Loucy (cell line): ENCODE measurements around the gene LAMC1.
A peak's percentile ranks its signal among the peaks of the same experiment; 100 is the strongest.

Source experiments
- H2AFZ ChIP-seq: fragments of 200-600 bp; sonication (generic); 2 replicates; pipeline ENCODE4 v1.6.0; 2016; ENCODE audit warnings: antibody characterized with exemption, mild to moderate bottlenecking, low read length, moderate library complexity
- H3F3A ChIP-seq: fragments of 200-600 bp; 2 replicates; pipeline ENCODE4 v1.6.0; 2016; ENCODE audit warnings: antibody characterized with exemption, low read depth, mild to moderate bottlenecking
- H3K27me3 ChIP-seq: fragments of 200-600 bp; sonication (generic); 2 replicates; pipeline ENCODE4 v1.6.1; 2014; ENCODE audit warnings: low read length, mild to moderate bottlenecking; ENCODE audit not compliant: insufficient read depth, poor library complexity, severe bottlenecking
- H3K36me3 ChIP-seq: fragments of 200-600 bp; sonication (generic); 2 replicates; pipeline ENCODE4 v1.6.1; 2016; ENCODE audit warnings: low read length; ENCODE audit not compliant: insufficient read depth
- H3K4me1 ChIP-seq: fragments of 200-600 bp; sonication (generic); 2 replicates; pipeline ENCODE4 v1.5.1; 2014; ENCODE audit warnings: low read length, mild to moderate bottlenecking; ENCODE audit not compliant: insufficient read depth, poor library complexity, severe bottlenecking
- H3K4me2 ChIP-seq: fragments of 200-600 bp; sonication (generic); 2 replicates; pipeline ENCODE4 v1.6.0; 2014; ENCODE audit warnings: antibody characterized with exemption, low read length, low read depth, mild to moderate bottlenecking; ENCODE audit not compliant: poor library complexity, severe bottlenecking
- H3K4me3 ChIP-seq: fragments of 200-600 bp; sonication (generic); 2 replicates; pipeline ENCODE4 v1.5.1; 2014; ENCODE audit warnings: low read length, mild to moderate bottlenecking, mixed read lengths; ENCODE audit not compliant: poor library complexity, severe bottlenecking
- H3K79me2 ChIP-seq: fragments of 200-600 bp; sonication (generic); 2 replicates; pipeline ENCODE4 v1.6.1; 2014; ENCODE audit warnings: low read length; ENCODE audit not compliant: insufficient read depth
- H3K9ac ChIP-seq: fragments of 200-600 bp; sonication (generic); 2 replicates; pipeline ENCODE4 v1.6.0; 2014; ENCODE audit warnings: mild to moderate bottlenecking, low read depth, low read length, moderate library complexity; ENCODE audit not compliant: poor library complexity, severe bottlenecking
- H3K9me2 ChIP-seq: fragments of 200-600 bp; sonication (generic); replicated peaks from 2 replicates; pipeline ENCODE4 v1.6.1; 2016; ENCODE audit warnings: low read depth, low read length, mixed read lengths
- H3K9me3 ChIP-seq: fragments of 200-600 bp; sonication (generic); 2 replicates; pipeline ENCODE4 v1.6.1; 2014; ENCODE audit warnings: mild to moderate bottlenecking, antibody characterized with exemption, low read length, low read depth; ENCODE audit not compliant: insufficient read depth
- H4K20me1 ChIP-seq: fragments of 200-600 bp; sonication (generic); 2 replicates; pipeline ENCODE4 v1.6.0; 2014; ENCODE audit warnings: antibody characterized with exemption, low read length, mild to moderate bottlenecking; ENCODE audit not compliant: insufficient read depth, poor library complexity, severe bottlenecking
- CTCF ChIP-seq: fragments of 200-600 bp; sonication (generic); conservative IDR thresholded peaks from 2 replicates; pipeline ENCODE4 v1.5.1; 2014; ENCODE audit warnings: mild to moderate bottlenecking, antibody characterized with exemption, low read length
- EZH2phosphoT487 ChIP-seq: fragments of 200-600 bp; IDR thresholded peaks from 2 replicates; pipeline ENCODE4 v1.6.1; 2018; ENCODE audit warnings: antibody characterized with exemption, mild to moderate bottlenecking, moderate library complexity, borderline replicate concordance

LAMC1 gene

DNA sequence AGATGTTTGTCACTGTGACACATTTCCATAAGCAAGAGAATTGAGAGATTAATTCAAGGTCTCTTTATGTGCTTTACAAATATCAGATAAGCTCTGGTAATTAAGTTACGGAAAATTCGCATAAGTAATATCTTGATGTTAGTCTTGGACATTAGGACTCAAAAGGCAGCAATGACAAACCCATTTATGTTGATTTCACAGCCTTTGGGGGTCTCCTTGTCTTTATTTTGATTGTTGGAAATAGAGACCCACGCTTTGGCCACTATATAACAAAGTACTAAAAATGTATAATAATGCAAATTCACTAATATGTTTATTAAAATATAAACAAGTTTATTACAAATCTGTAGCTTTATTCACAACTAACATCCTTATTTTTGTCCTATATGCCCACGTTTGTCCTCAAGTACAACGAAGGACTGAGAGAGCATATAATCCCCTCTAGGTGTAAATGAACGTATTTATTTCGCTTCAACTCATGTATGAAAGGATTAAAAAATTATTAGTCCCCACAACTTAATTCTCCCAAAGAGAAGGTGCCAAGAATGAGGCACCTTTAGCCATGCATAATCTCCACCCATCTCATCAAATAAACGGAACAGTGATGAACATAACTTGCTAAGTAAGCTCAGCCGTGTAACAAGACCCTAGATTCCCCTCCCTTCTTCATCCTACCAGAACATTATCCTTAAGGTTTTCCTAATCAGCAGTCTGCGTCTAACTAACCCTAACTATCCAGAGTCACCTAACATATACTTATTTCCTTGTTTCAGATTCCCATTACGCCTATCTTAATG is 1.6 kb upstream of the LAMC1 start:
- Histone ChIP-seq H3K9me3 (no peaks in the 10 kb centered on the region), H3K9me2 (no peaks in the 10 kb centered on the region), H3K4me1 (no peaks in the 10 kb centered on the region), H2AFZ (no peak overlapping the region), H3K27me3 (no peaks in the 10 kb centered on the region), H4K20me1 (no peaks in the 10 kb centered on the region), H3K4me3 (no peak overlapping the region), H3K79me2 (no peaks in the 10 kb centered on the region), H3K9ac (no peak overlapping the region), H3K36me3 (no peaks in the 10 kb centered on the region), H3K4me2 (no peak overlapping the region), H3F3A (no peaks in the 10 kb centered on the region)
- no peak for TF ChIP-seq EZH2phosphoT487
- no peak for TF ChIP-seq CTCF

DNA sequence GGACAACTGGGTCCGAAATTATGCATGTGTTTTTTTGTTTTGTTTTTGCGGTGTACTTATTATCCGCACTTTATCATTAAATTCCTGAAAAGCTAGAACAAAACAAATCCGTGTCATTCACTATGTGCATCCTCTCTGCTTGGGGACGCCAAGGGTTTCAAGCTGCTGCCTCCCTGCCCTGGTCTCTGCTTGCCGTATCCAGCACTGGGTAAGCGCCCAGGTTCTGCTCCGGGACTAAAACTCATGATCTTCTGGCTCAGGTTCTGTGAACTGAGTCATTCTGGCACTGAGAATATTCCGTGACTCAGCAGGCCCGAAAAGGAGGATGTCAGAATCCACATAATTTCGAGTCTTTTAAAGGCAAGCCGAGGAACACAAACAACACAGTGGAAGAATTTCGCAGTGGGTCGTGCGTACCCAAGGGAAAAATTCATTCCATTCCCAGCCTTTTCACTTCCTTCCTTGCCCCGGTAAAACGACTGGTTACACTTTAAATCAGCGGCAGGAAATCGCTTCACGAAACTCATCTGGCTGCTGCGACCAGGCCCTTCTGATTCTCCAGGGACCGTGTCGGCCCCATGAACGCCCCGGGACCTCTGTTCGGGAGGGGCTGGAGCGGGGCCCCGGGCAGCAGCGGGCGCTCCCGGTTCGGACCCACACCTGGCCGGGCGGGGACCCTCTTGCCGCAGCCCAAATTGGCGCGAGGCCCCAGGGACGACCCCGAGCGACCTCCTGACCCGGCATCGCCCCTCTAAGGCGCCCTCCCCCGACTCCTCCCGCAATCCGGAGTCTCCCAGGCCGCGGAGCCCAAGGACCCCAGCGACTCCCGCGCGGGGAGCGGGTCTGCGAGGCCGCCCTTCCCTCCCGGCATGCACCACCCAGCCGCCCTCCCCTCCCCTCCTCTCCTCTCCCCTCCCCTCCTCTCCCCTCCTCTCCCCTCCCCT is 746 bp upstream of the LAMC1 start:
- Histone ChIP-seq H3K79me2 (no peaks in the 10 kb centered on the region), H2AFZ (no peak overlapping the region), H3K36me3 (no peaks in the 10 kb centered on the region), H3F3A (no peaks in the 10 kb centered on the region), H4K20me1 (no peaks in the 10 kb centered on the region), H3K9me2 (no peaks in the 10 kb centered on the region), H3K4me3 (no peak overlapping the region), H3K9ac (no peak overlapping the region), H3K27me3 (no peaks in the 10 kb centered on the region), H3K4me2 (no peak overlapping the region), H3K9me3 (no peaks in the 10 kb centered on the region), H3K4me1 (no peaks in the 10 kb centered on the region)
- TF ChIP-seq EZH2phosphoT487: no peak
- no peak for TF ChIP-seq CTCF

DNA sequence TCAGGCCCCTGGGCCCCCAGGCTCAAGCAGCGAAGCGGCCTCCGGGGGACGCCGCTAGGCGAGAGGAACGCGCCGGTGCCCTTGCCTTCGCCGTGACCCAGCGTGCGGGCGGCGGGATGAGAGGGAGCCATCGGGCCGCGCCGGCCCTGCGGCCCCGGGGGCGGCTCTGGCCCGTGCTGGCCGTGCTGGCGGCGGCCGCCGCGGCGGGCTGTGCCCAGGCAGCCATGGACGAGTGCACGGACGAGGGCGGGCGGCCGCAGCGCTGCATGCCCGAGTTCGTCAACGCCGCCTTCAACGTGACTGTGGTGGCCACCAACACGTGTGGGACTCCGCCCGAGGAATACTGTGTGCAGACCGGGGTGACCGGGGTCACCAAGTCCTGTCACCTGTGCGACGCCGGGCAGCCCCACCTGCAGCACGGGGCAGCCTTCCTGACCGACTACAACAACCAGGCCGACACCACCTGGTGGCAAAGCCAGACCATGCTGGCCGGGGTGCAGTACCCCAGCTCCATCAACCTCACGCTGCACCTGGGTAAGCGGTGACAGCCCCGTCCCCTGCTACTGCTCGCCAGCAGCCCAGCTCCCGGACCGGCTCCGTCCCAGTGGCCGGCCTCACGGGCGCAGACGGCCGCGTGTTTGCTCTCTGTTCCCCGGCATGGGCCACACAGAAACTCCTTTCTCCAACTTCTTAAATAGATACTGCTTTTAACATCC is 539 bp downstream of the LAMC1 start:
- Histone ChIP-seq H3K9me3 (no peaks in the 10 kb centered on the region), H3K4me3 (no peak overlapping the region), H3F3A (no peaks in the 10 kb centered on the region), H4K20me1 (no peaks in the 10 kb centered on the region), H3K27me3 (no peaks in the 10 kb centered on the region), H3K79me2 (no peaks in the 10 kb centered on the region), H3K9me2 (no peaks in the 10 kb centered on the region), H3K4me2 (no peak overlapping the region), H3K36me3 (no peaks in the 10 kb centered on the region), H3K4me1 (peaks cover 2% of the 10 kb centered on the region), H2AFZ (no peak overlapping the region), H3K9ac (no peak overlapping the region)
- TF ChIP-seq EZH2phosphoT487: no peak
- peak; percentile 26; the same call in 1 of the 2 replicates for TF ChIP-seq CTCF
